GM21367 (cell line): ENCODE results near the gene HORMAD2.

ENCODE experiments used
- ATAC-seq: cut with Tn5 transposase; IDR thresholded peaks from one replicate; pipeline ENCODE4 v1.9.1; 2021; ENCODE audit not compliant: unreplicated experiment

The HORMAD2 gene

GRCh38 chr22:30224161-30224857 is 144.0 kb downstream of the HORMAD2 start:
- no peak for ATAC-seq

- no peak for ATAC-seq
These were observed 145.1 kb downstream of the HORMAD2 start for GRCh38 chr22:30225220-30225927.

DNA sequence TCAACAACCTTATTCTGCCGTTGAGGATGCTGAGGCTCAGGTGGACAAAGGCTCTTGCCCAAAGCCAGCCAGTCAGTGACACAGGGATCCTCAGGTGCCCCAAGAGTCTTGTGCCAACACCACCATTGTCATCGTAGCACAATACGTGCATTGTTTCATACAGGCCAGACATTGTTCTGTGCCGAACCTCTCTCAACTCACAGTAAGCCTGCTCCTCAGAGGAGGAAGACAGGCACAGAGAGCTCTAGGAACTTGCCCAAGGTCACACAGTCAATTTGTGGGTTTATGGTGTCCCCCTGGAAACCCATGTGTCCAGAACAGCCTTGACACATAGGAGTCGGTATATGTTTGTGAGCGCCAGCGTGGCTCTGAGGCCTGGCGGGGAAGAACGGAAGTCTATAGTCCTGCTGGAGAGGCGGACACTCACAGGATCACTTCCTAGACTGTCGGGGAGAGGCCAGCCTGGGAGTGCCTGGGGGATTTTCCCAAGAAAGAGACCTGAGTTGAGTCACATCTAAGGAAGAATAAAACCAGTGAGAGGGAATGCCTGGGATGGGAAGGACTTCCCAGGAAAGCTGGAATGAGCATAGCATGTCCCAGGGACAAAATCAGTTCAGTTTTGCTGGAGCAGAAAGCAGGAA is 146.0 kb downstream of the HORMAD2 start:
- no peak for ATAC-seq
